ENCODE data around the gene INTS7.

GRCh38 chr1:211892577-211892976, 142.8 kb downstream of the INTS7 start:
- TF ChIP-seq CTCF (IDR thresholded peaks at IDR 0.05) (no peak), POLR2A (IDR thresholded peaks at IDR 0.05) (no peak)

Data from adrenal gland (tissue), 5 donors.